NB4 (cell line): Measurements from ENCODE around the gene ZNF652.

Experiments
- DNase-seq: peaks from one replicate; pipeline ENCODE4 v3.0.0; 2010; ENCODE audit warnings: low read depth
- H3K4me3 ChIP-seq: one replicate; pipeline ENCODE4 v1.5.1; 2011; ENCODE audit warnings: mild to moderate bottlenecking, low read depth, low read length, moderate library complexity
- MAX ChIP-seq: IDR thresholded peaks from 2 replicates; pipeline ENCODE4 v1.6.1; 2011; ENCODE audit warnings: low read depth, low read length
- MYC ChIP-seq: IDR thresholded peaks from 2 replicates; pipeline ENCODE4 v1.6.1; 2011; ENCODE audit warnings: low read depth, low read length
- POLR2A ChIP-seq: IDR thresholded peaks from 2 replicates; pipeline ENCODE4 v1.6.1; 2011; ENCODE audit warnings: mild to moderate bottlenecking; ENCODE audit not compliant: insufficient read length; ENCODE audit errors: extremely low read depth
- TF ChIP-seq, protein P1 (sequence below): IDR thresholded peaks from one replicate; pipeline ENCODE4 v1.5.1; 2012; ENCODE audit warnings: low read depth, low read length

ZNF652 gene

DNA sequence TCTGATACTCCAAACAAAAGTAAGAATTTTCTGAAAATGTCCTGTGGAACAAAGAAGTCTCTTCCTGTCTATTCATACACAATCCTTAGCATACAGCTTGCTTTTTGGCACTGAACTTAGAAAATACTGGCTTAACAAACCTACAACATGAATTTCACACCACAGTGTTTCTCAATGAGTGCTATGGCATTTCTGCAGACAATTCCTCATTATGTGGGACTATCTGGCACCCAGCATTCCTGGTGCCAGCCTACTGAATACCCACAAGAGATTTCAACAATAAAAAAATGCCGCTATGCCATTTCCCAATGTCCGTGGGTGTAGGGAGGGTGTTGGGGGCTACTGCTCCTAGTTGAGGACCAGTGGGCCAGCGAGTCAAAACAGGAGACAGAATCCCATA is 62.1 kb downstream of the ZNF652 start:
- no peak overlapping the region for H3K4me3 ChIP-seq

DNA sequence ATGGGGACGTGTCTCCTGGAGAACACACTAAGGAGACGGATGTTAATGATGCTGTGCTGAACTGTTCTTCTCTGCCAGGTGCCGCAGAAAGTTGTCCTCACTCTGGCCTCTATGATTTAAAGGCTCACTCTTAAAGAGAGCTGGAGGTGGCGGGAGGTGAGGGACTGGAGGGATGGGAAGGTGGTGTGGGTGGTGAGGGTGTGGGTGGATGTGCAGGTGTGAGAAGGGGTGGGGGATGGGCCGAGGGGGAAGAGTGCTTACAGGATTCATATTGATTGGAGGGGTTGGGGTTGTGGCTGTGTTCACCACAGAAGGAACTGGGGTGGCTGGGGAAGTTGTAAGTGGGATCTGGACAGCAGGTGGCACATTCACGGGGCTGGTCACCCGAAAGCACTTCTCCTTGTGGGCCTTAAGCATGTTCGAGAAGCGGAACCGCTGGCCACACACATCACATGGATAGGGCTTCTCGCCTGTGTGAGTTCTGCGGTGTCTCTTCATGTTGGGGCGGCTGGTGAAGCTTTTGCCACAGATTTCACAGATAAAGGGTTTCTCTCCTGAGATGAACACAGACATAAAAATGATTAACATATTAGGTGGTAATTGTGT is 63.6 kb downstream of the ZNF652 start:
- no peak for TF ChIP-seq POLR2A
- TF ChIP-seq, protein P1, sequence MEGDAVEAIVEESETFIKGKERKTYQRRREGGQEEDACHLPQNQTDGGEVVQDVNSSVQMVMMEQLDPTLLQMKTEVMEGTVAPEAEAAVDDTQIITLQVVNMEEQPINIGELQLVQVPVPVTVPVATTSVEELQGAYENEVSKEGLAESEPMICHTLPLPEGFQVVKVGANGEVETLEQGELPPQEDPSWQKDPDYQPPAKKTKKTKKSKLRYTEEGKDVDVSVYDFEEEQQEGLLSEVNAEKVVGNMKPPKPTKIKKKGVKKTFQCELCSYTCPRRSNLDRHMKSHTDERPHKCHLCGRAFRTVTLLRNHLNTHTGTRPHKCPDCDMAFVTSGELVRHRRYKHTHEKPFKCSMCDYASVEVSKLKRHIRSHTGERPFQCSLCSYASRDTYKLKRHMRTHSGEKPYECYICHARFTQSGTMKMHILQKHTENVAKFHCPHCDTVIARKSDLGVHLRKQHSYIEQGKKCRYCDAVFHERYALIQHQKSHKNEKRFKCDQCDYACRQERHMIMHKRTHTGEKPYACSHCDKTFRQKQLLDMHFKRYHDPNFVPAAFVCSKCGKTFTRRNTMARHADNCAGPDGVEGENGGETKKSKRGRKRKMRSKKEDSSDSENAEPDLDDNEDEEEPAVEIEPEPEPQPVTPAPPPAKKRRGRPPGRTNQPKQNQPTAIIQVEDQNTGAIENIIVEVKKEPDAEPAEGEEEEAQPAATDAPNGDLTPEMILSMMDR = no peak
- no peak for TF ChIP-seq MAX
- TF ChIP-seq MYC = no peak
- H3K4me3 ChIP-seq = no peak overlapping the region
- no peak for DNase-seq

More for the DNA sequence above, 62.1 kb downstream of the ZNF652 start:
- DNase-seq = no peak
- TF ChIP-seq MAX = no peak
- TF ChIP-seq MYC = no peak
- TF ChIP-seq, protein P1 = no peak
- no peak for TF ChIP-seq POLR2A

DNA sequence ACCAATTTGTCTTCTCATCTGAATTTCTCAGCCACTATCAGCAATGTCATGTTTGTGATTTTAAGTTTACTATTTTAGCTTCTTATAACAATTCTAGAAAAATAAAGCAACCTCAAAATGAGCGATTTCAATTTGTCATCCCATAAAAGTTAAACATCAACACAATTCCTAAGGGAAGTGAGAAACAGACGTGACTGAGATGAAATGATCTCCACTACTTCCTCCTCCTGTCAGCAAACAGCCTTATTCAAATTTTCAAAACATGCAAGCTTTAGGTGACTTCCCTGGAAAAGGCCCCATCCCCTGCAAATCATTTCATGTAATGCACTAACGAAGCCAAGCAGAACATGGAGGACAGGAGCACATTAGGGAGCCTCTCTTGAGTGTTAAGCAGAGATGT is 64.9 kb downstream of the ZNF652 start:
- no peak for TF ChIP-seq MAX
- TF ChIP-seq, protein P1 = no peak
- TF ChIP-seq POLR2A = no peak
- no peak for TF ChIP-seq MYC
- H3K4me3 ChIP-seq = no peak overlapping the region
- DNase-seq = no peak

GRCh38 chr17:49294122-49294521 is 67.9 kb downstream of the ZNF652 start:
- no peak for DNase-seq
- H3K4me3 ChIP-seq = no peak overlapping the region
- TF ChIP-seq MAX (no peak), POLR2A (no peak), MYC (no peak)
- TF ChIP-seq, protein P1 = no peak

- no peak for DNase-seq
Measured at GRCh38 chr17:49292901-49293300, 69.1 kb downstream of the ZNF652 start.

More at GRCh38 chr17:49292901-49293300, 69.1 kb downstream of the ZNF652 start:
- H3K4me3 ChIP-seq = no peak overlapping the region
- TF ChIP-seq MYC = no peak
- no peak for TF ChIP-seq MAX
- TF ChIP-seq, protein P1 = no peak
- TF ChIP-seq POLR2A = no peak
